HepG2 (cell line): ENCODE measurements around the gene FGF1. TPM values are rescaled to one million over a fixed set of nuclear protein-coding genes. Genes with fewer than 3 reads are reported as not detected.
A peak's percentile ranks its signal among the peaks of the same experiment; 100 is the strongest.

Experiments used
- ATAC-seq: fragments of 200-7000 bp; cut with Tn5 transposase; 3 replicates; pipeline ENCODE4 v1.9.1; 2020; ENCODE audit warnings: mild to moderate bottlenecking, moderate library complexity
- BruUV-seq: library from RNA; stranded (reverse); fragments of 400-500 nt; replicated peaks from 2 replicates; lab custom pipeline; 2021; lab: Mats Ljungman, UMichigan
- CTCF ChIA-PET: fragments of 300-600 bp; formaldehyde crosslinking; extraction: SDS; loops from one replicate; lab custom pipeline; 2021; ENCODE audit warnings: low total read pairs, inconsistent platforms, low intra/inter-chr PET ratio; lab: Yijun Ruan, JAX
- POLR2A ChIA-PET: fragments of 350-600 bp; sonication (Branson Sonifier 250); formaldehyde crosslinking; loops from one replicate; lab custom pipeline; 2020; ENCODE audit warnings: antibody characterized with exemption, inconsistent platforms; lab: Yijun Ruan, JAX
- DNase-seq: peaks from one replicate; pipeline ENCODE4 v3.0.0-alpha.2; 2015; ENCODE audit warnings: low spot score
- FAIRE-seq: peaks from 3 replicates; lab custom pipeline; 2011; peaks lifted over from hg19 to GRCh38; lab: Jason Lieb, UNC
- H2AFZ ChIP-seq: one replicate; pipeline ENCODE4 v1.6.1; 2011; ENCODE audit warnings: low read length, inconsistent platforms
- H3K27ac ChIP-seq: fragments of 300-600 bp; 3 replicates; pipeline ENCODE4 v1.8.0; 2011; ENCODE audit warnings: mixed run types, mild to moderate bottlenecking, mixed read lengths, low read length, inconsistent platforms; ENCODE audit not compliant: insufficient read depth; ENCODE audit errors: extremely low read length
- H3K27me3 ChIP-seq, 2 experiments: fragments of 200-600 bp in 1 of 2; 2 replicates in 1 of 2; 3 replicates in 1 of 2; pipeline versions ENCODE4 v1.6.0 to v1.8.0; 2011; ENCODE audit warnings: low read length in 2 of 2, mild to moderate bottlenecking in 2 of 2, moderate library complexity in 2 of 2, inconsistent platforms in 1 of 2; ENCODE audit not compliant: insufficient read depth in 2 of 2, control insufficient read depth in 1 of 2
- H3K36me3 ChIP-seq, 2 experiments: fragments of 200-600 bp in 1 of 2; replicated peaks in 1 of 2; 2 replicates in 1 of 2; 3 replicates in 1 of 2; pipeline versions ENCODE4 v1.5.1 to v1.8.0; 2011; ENCODE audit warnings: low read length in 2 of 2, inconsistent platforms in 1 of 2; ENCODE audit not compliant: insufficient read depth in 2 of 2, control insufficient read depth in 1 of 2
- H3K4me1 ChIP-seq: 2 replicates; pipeline ENCODE4 v1.5.1; 2012; ENCODE audit warnings: low read length, inconsistent platforms; ENCODE audit not compliant: insufficient read depth
- H3K4me2 ChIP-seq: 2 replicates; pipeline ENCODE4 v1.6.0; 2011; ENCODE audit warnings: low read depth, low read length, inconsistent platforms
- H3K4me3 ChIP-seq, 3 experiments: fragments of 200-600 bp in 1 of 3; sonication (generic), shearing (Covaris generic) in 1 of 3; replicated peaks in 1 of 3; 2 replicates each; pipeline ENCODE4 v1.5.1; 2011 to 2016; ENCODE audit warnings: low read length in 3 of 3, inconsistent platforms in 2 of 3, low read depth in 2 of 3, mild to moderate bottlenecking in 2 of 3, control low read depth in 1 of 3, mixed read lengths in 1 of 3; ENCODE audit not compliant: insufficient read depth in 1 of 3
- H3K79me2 ChIP-seq: one replicate; pipeline ENCODE4 v1.6.1; 2011; ENCODE audit warnings: low read length, inconsistent platforms; ENCODE audit not compliant: insufficient read depth
- H3K9ac ChIP-seq: 2 replicates; pipeline ENCODE4 v1.6.0; 2011; ENCODE audit warnings: mild to moderate bottlenecking, low read depth, low read length, inconsistent platforms; ENCODE audit not compliant: insufficient read depth
- H3K9me3 ChIP-seq: 2 replicates; pipeline ENCODE4 v1.5.1; 2012; ENCODE audit warnings: mild to moderate bottlenecking, low read length
- H4K20me1 ChIP-seq: 2 replicates; pipeline ENCODE4 v1.6.0; 2011; ENCODE audit warnings: inconsistent platforms, mild to moderate bottlenecking, low read length, moderate library complexity; ENCODE audit not compliant: insufficient read depth
- CBX1 ChIP-seq: IDR thresholded peaks from one replicate; pipeline ENCODE4 v1.6.1; 2016; ENCODE audit warnings: antibody characterized with exemption, low read depth
- CC2D1A ChIP-seq: sonication (generic); formaldehyde crosslinking; IDR thresholded peaks from 2 replicates; pipeline ENCODE4 v1.8.1; 2023; ENCODE audit warnings: mild to moderate bottlenecking, missing genetic modification reagents
- DBP ChIP-seq: sonication (generic); formaldehyde crosslinking; IDR thresholded peaks from 2 replicates; pipeline ENCODE4 v1.4.0; 2020; ENCODE audit warnings: missing genetic modification reagents; ENCODE audit errors: not compliant biosample characterization
- E2F1 ChIP-seq: sonication (generic); formaldehyde crosslinking; IDR thresholded peaks from 2 replicates; pipeline ENCODE4 v1.5.0; 2020; ENCODE audit warnings: missing genetic modification reagents
- EP300 ChIP-seq, 3 experiments: sonication (generic) in 1 of 3; formaldehyde crosslinking in 1 of 3; IDR thresholded peaks; 2 replicates each; pipeline versions ENCODE4 v1.5.1 to v1.6.1; 2011 to 2020; ENCODE audit warnings: low read depth in 2 of 3, low read length in 2 of 3, borderline replicate concordance in 1 of 3, improper control_type of control experiment in 1 of 3, mild to moderate bottlenecking in 1 of 3, missing genetic modification reagents in 1 of 3, moderate library complexity in 1 of 3
- HNRNPLL ChIP-seq: fragments of 200-400 bp; formaldehyde crosslinking; IDR thresholded peaks from 2 replicates; pipeline ENCODE4 v1.6.1; 2017; ENCODE audit warnings: mild to moderate bottlenecking, low read depth, low read length; ENCODE audit not compliant: poor library complexity, severe bottlenecking
- HOMEZ ChIP-seq: IDR thresholded peaks from 2 replicates; pipeline ENCODE4 v1.6.1; 2016; ENCODE audit warnings: low read depth
- IRF2 ChIP-seq: IDR thresholded peaks from 2 replicates; pipeline ENCODE4 v1.6.1; 2018; ENCODE audit warnings: missing genetic modification reagents, missing compliant biosample characterization
- MED8 ChIP-seq: sonication (generic); formaldehyde crosslinking; IDR thresholded peaks from 2 replicates; pipeline ENCODE4 v1.8.1; 2023; ENCODE audit warnings: mild to moderate bottlenecking, missing genetic modification reagents; ENCODE audit not compliant: insufficient replicate concordance
- REXO4 ChIP-seq: sonication (generic); formaldehyde crosslinking; IDR thresholded peaks from 2 replicates; pipeline ENCODE4 v1.8.0; 2022; ENCODE audit warnings: missing genetic modification reagents, mild to moderate bottlenecking, borderline replicate concordance
- ZBTB2 ChIP-seq: sonication (generic); formaldehyde crosslinking; IDR thresholded peaks from 2 replicates; pipeline ENCODE4 v1.8.0; 2022; ENCODE audit warnings: low read depth, missing genetic modification reagents
- ZNF317 ChIP-seq: sonication (generic); formaldehyde crosslinking; IDR thresholded peaks from 2 replicates; pipeline ENCODE4 v1.5.0; 2020; ENCODE audit warnings: mild to moderate bottlenecking, missing genetic modification reagents
- ZNF562 ChIP-seq: sonication (generic); formaldehyde crosslinking; IDR thresholded peaks from 2 replicates; pipeline ENCODE4 v1.8.0; 2022; ENCODE audit warnings: missing genetic modification reagents, borderline replicate concordance
- WGBS: methylation state at CpG from one replicate; pipeline ENCODE4 v1.1.6; 2017; ENCODE audit warnings: low lambda C conversion rate; 5-methylcytosine and 5-hydroxymethylcytosine counted together
- in situ Hi-C: cut with HindIII; loops from 2 replicates; pipeline ENCODE4 v1.10.0; 2017; ENCODE audit warnings: low pct_unique_long_range_greater_than_20kb; ENCODE audit not compliant: extremely low pct_ligation_motif_present
- intact Hi-C: fragments of 100-400 bp; cut with micrococcal nuclease; formaldehyde crosslinking; loops from one replicate; pipeline ENCODE4 v1.10.0; 2022; ENCODE audit not compliant: unreplicated experiment
- polyA plus RNA-seq, 8 experiments: library from polyadenylated mRNA; depleted of rRNA in 3 of 8; stranded (reverse) in 7 of 8; unstranded in 1 of 8; fragments of >200 nt; fragmentation: Illumina TruSeq in 4 of 8; extraction: Trizol in 4 of 8; gene quantifications; 2 replicates each; pipeline versions ENCODE4 v1.2.1 to v1.2.3, GENCODE V29; 2011 to 2016; ENCODE audit warnings: low read depth in 4 of 8, missing spikeins in 1 of 8, mixed read lengths in 1 of 8; ENCODE audit not compliant: insufficient read depth in 1 of 8
- total RNA-seq, 5 experiments: library from RNA; depleted of rRNA; stranded (reverse); fragments of >200 nt; fragmentation: Illumina TruSeq; extraction: Trizol; gene quantifications; 2 replicates each; pipeline ENCODE4 v1.2.3, GENCODE V29; 2016; ENCODE audit warnings: low read depth in 1 of 5
- TF ChIP-seq, protein P1 (sequence below): IDR thresholded peaks from 2 replicates; pipeline ENCODE4 v1.6.1; 2016; ENCODE audit warnings: missing compliant biosample characterization, missing genetic modification reagents, borderline replicate concordance

The FGF1 gene
- total and polyA plus RNA-seq, 2 of the 13 experiments (the other 11 are each of a cell fraction or from before 2014, with no cell fraction given) = not detected

DNA sequence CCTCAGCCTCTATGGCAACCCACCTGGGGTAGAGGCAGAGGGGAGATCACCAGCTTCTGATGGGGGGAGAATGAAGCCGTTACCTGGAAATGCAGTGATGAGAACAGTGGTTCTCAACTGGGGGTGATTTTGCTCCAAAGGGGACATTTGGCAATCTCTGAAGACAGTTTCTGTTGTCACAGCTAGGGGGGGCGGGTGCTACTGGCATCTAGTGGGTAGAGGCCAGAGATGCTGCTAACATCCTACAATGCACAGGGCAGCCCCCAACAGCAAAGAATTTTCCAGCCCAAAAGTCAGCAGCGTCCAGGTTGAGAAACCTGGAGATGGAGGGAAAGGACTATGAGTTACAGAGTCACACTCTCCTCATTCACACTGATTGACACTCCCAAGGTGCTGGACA is 84.5 kb downstream of the FGF1 start:
- no peak overlapping the region for H3K27ac ChIP-seq
- intact Hi-C loops = no loop called here
- TF ChIP-seq MED8 (CRISPR knock-in tag) = no peak
- no peak for TF ChIP-seq CC2D1A
- TF ChIP-seq ZBTB2 (CRISPR knock-in tag) = no peak
- no peak for TF ChIP-seq IRF2 (CRISPR knock-in tag)
- no peak for TF ChIP-seq ZNF562 (CRISPR knock-in tag)
- no peak for TF ChIP-seq ZNF317 (CRISPR knock-in tag)
- TF ChIP-seq EP300 (IDR thresholded peaks at IDR 0.05; ENCODE audit: low read depth in 2 of 2, low read length in 2 of 2) = no peak
- no peak for TF ChIP-seq EP300 (CRISPR knock-in tag; IDR thresholded peaks at IDR 0.05; ENCODE audit: borderline replicate concordance)
- TF ChIP-seq E2F1 (CRISPR knock-in tag) = no peak
- TF ChIP-seq DBP (CRISPR knock-in tag) = no peak
- TF ChIP-seq HNRNPLL = no peak
- TF ChIP-seq, protein P1, sequence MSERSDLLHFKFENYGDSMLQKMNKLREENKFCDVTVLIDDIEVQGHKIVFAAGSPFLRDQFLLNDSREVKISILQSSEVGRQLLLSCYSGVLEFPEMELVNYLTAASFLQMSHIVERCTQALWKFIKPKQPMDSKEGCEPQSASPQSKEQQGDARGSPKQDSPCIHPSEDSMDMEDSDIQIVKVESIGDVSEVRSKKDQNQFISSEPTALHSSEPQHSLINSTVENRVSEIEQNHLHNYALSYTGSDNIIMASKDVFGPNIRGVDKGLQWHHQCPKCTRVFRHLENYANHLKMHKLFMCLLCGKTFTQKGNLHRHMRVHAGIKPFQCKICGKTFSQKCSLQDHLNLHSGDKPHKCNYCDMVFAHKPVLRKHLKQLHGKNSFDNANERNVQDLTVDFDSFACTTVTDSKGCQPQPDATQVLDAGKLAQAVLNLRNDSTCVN (CRISPR knock-in tag) = no peak
- TF ChIP-seq REXO4 = no peak
- no peak for TF ChIP-seq CBX1
- TF ChIP-seq HOMEZ = no peak
- CTCF ChIA-PET = no interaction called here
- peak overlapping the region; percentile 49; the same call in 1 of the 2 replicates for H3K4me2 ChIP-seq
- WGBS = 32% methylated on average over 3 of the region's 3 CpGs
- BruUV-seq = no TSS peak
- ATAC-seq (peak; percentile 75), DNase-seq (no peak), FAIRE-seq (no peak)
- no peaks in the 10 kb centered on the region; a peak in 1 of 5 replicates for H3K27me3 ChIP-seq
- peaks cover 17% of the 10 kb centered on the region for H3K4me1 ChIP-seq
- no peak overlapping the region for H2AFZ ChIP-seq
- in situ Hi-C loops = no loop called here
- POLR2A ChIA-PET = no interaction called here
- H4K20me1 ChIP-seq = no peaks in the 10 kb centered on the region
- H3K4me3 ChIP-seq = no peak overlapping the region
- no peak overlapping the region for H3K9ac ChIP-seq
- H3K9me3 ChIP-seq = no peaks in the 10 kb centered on the region
- no peaks in the 10 kb centered on the region for H3K36me3 ChIP-seq
- no peaks in the 10 kb centered on the region for H3K79me2 ChIP-seq
